ENCODE results near the gene COX17.

DNA sequence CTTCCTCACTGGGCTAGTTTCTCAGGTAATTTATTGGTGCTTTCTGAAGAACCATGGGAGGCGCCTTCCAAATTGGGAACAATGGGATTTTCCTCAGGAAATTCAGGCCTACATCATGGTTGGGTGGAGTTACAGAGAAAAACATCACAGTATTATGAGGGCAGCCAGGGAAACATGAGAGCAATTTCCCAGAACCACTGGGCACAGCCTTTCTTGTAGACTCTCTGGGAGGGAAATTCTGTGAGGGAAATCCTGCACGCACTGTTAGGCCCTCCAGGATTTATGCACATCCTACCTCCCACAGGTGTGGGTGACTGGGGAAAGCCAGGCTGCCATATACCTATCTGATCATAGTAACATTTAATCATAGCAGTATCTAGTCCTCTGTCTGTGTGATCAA is 30.0 kb downstream of the COX17 start:
- TF ChIP-seq, protein P1, sequence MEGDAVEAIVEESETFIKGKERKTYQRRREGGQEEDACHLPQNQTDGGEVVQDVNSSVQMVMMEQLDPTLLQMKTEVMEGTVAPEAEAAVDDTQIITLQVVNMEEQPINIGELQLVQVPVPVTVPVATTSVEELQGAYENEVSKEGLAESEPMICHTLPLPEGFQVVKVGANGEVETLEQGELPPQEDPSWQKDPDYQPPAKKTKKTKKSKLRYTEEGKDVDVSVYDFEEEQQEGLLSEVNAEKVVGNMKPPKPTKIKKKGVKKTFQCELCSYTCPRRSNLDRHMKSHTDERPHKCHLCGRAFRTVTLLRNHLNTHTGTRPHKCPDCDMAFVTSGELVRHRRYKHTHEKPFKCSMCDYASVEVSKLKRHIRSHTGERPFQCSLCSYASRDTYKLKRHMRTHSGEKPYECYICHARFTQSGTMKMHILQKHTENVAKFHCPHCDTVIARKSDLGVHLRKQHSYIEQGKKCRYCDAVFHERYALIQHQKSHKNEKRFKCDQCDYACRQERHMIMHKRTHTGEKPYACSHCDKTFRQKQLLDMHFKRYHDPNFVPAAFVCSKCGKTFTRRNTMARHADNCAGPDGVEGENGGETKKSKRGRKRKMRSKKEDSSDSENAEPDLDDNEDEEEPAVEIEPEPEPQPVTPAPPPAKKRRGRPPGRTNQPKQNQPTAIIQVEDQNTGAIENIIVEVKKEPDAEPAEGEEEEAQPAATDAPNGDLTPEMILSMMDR (IDR thresholded peaks at IDR 0.05 in 8 of 11, conservative IDR thresholded peaks at IDR 0.05 in 3 of 11): no peak
- TF ChIP-seq POLR2AphosphoS5 (IDR thresholded peaks at IDR 0.05) (peak in 1 of 3 donors; percentile 27), POLR2A (IDR thresholded peaks at IDR 0.05) (no peak)

Measured in spleen (tissue), 7 donors.